Neural cell (in vitro differentiated cells): ENCODE measurements around the gene NEK2.

Experiments used
- EP300 ChIP-seq: fragments of 450-650 bp; conservative IDR thresholded peaks from 2 replicates; pipeline ENCODE4 v1.6.1; 2014; ENCODE audit warnings: antibody characterized with exemption, mild to moderate bottlenecking, moderate library complexity; ENCODE audit not compliant: poor library complexity, severe bottlenecking
- EZH2 ChIP-seq: fragments of 200-600, 300-800 bp; shearing (Covaris generic), sonication (generic); IDR thresholded peaks from 2 replicates; pipeline ENCODE4 v1.6.1; 2014; ENCODE audit warnings: antibody characterized with exemption, low read length, borderline replicate concordance, mild to moderate bottlenecking; ENCODE audit not compliant: insufficient read depth, poor library complexity, severe bottlenecking
- MXI1 ChIP-seq: fragments of 450-650 bp; conservative IDR thresholded peaks from 2 replicates; pipeline ENCODE4 v1.6.1; 2014; ENCODE audit warnings: antibody characterized with exemption, mild to moderate bottlenecking; ENCODE audit not compliant: poor library complexity, severe bottlenecking
- POLR2AphosphoS5 ChIP-seq: IDR thresholded peaks from 2 replicates; pipeline ENCODE4 v1.6.1; 2012
- RAD21 ChIP-seq: fragments of 450-650 bp; conservative IDR thresholded peaks from 2 replicates; pipeline ENCODE4 v1.6.1; 2014; ENCODE audit warnings: antibody characterized with exemption, mild to moderate bottlenecking, moderate library complexity
- REST ChIP-seq: IDR thresholded peaks from 2 replicates; pipeline ENCODE4 v1.6.1; 2012; ENCODE audit warnings: borderline replicate concordance
- TF ChIP-seq, protein P1 (sequence below): fragments of 450-650 bp; IDR thresholded peaks from 2 replicates; pipeline ENCODE4 v1.5.1; 2014; ENCODE audit warnings: antibody characterized with exemption, mild to moderate bottlenecking, moderate library complexity; ENCODE audit not compliant: poor library complexity, severe bottlenecking

- TF ChIP-seq, protein P1, sequence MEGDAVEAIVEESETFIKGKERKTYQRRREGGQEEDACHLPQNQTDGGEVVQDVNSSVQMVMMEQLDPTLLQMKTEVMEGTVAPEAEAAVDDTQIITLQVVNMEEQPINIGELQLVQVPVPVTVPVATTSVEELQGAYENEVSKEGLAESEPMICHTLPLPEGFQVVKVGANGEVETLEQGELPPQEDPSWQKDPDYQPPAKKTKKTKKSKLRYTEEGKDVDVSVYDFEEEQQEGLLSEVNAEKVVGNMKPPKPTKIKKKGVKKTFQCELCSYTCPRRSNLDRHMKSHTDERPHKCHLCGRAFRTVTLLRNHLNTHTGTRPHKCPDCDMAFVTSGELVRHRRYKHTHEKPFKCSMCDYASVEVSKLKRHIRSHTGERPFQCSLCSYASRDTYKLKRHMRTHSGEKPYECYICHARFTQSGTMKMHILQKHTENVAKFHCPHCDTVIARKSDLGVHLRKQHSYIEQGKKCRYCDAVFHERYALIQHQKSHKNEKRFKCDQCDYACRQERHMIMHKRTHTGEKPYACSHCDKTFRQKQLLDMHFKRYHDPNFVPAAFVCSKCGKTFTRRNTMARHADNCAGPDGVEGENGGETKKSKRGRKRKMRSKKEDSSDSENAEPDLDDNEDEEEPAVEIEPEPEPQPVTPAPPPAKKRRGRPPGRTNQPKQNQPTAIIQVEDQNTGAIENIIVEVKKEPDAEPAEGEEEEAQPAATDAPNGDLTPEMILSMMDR: no peak
- no peak for TF ChIP-seq POLR2AphosphoS5
- TF ChIP-seq EZH2: no peak
- no peak for TF ChIP-seq EP300
- TF ChIP-seq MXI1: no peak
- TF ChIP-seq REST: no peak
- no peak for TF ChIP-seq RAD21
These were observed 8.3 kb downstream of the NEK2 start for GRCh38 chr1:211667065-211667617.
